CD4-positive, alpha-beta T cell treated with Interleukin-2 at 100 ng/mL for 4 hours (primary cell): ENCODE measurements around the gene MT3.
"Not testable (repeated sequence)": the region's sequence is repeated elsewhere in the genome, so short reads cannot be mapped to it uniquely, and the experiment has no call there.

ENCODE experiments used
- DNase-seq: peaks from one replicate; pipeline ENCODE4 v3.0.0-alpha.2; 2020; ENCODE audit warnings: low spot score

The MT3 gene

DNA sequence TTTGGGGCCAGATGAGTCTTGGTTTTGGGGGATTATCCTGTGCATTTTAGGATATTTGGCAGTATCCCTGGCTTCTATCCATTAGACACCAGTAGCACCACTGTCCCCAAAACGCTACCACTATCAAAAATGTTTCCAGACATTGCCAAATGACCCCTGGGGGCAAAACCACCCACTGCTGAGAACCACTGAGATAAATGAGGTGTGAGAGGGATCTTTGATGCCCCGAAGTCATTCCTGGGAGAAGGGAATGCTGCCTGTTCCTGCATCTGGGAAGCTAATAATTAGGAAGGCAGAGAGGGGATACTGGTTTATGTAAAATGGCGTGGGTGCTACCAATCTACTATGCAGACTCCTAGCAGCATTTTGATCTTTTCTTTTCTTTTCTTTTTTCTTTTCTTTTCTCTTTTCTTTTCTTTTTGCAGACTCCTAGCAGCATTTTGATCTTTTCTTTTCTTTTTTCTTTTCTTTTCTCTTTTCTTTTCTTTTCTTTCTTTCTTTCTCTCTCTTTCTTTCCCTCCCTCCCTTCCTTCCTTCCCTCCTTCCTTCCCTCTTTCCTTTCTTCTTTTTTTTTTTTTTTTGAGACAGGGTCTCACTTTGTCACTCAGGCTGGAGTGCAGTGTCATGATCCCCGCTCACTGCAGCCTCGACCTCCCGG, 8.8 kb upstream of the MT3 start:
- DNase-seq, result no peak

DNA sequence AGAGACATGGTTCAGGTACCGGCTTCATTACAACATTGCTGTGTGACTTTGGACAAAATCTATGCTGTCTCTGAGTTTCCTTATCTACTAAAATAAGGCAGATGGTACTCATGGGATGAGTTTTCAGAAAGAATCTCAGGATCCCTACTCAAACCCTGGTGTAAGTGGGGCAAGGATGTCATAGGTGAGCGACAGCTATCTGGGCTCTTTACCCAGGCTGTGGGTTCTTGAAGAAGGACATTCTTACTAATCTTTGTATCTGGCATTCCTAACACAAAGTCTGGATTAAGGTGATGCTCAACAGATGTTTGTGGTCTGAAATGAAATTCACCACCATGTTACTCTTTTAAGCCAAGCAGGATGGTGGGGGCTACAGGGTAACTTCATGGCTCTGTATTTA, 6.4 kb upstream of the MT3 start:
- not testable (repeated sequence) for DNase-seq

GRCh38 chr16:56583351-56584168, 5.8 kb upstream of the MT3 start:
- no peak for DNase-seq

DNA sequence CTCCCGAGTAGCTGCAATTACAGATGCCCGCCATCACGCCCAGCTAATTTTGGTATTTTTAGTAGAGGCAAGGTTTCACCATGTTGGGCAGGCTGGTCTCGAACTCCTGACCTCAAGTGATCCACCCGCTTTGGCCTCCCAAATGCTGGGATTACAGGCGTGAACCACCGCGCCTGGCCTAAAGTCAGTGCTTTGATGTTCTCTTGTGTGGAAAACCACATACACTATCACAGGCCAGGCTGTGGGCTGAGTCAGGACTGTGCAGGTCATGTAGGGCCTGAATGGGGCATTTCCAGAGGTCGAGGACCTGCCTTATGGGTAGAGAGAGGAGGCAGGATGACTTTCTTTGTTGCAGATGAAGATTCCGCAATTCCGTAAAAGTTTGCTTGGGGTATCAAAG, 5.1 kb upstream of the MT3 start:
- no peak for DNase-seq

- no peak for DNase-seq
These were observed 567 bp upstream of the MT3 start for GRCh38 chr16:56588781-56589140.

- no peak for DNase-seq
These were observed 2.2 kb downstream of the MT3 start for GRCh38 chr16:56591377-56592060.

- DNase-seq, result no peak
These were observed 4.4 kb downstream of the MT3 start for GRCh38 chr16:56593573-56594291.

- DNase-seq, result no peak
These were observed 4.9 kb downstream of the MT3 start for GRCh38 chr16:56594292-56594619.

DNA sequence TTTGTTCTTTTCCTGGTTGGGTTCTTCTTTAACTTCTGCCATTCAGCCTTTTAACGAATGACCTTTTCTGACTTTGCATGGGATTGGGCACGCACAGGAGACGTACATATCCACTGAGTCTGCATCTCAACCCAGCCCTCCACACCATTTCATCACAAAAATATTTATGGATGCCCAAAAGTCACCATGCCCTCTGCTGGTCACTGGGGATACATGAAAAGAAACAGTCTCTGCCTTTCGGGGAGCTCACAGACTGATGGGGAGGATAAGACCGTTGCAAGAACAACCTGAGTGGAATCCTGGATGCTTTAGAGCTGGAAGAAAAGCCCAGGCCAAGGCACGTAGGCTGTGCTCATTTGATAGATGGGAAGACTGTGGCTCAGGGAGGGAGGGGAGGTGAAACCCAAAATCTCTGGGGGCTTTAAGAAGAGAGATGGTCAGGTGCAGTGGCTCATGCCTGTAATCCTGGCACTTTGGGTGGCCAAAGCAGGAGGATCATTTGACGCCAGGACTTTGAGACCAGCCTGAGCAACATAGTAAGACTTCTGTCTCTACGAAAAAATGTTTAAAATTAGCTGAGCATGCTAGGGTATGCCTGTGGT, 11.2 kb downstream of the MT3 start:
- DNase-seq, result peak; percentile 55

DNA sequence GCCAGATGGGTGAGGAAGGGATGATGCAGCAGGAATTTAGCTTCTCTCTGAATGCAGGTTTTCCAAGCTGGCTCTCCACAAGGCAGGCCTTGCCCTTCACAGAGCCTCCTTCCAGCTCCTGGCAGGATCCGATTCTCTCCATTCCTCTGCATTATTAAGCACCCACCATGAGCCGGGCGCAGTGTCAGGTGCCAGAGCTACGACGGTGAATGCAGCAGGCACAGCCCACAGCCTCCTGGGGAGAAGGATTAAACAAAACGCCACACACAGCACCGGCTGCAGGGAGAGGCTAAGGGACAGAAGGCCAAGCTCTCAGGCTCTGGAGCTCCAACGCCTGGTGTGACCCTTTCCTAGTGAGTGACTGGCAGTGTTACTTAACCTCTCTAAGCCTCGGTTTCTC, 12.0 kb downstream of the MT3 start:
- no peak for DNase-seq

DNA sequence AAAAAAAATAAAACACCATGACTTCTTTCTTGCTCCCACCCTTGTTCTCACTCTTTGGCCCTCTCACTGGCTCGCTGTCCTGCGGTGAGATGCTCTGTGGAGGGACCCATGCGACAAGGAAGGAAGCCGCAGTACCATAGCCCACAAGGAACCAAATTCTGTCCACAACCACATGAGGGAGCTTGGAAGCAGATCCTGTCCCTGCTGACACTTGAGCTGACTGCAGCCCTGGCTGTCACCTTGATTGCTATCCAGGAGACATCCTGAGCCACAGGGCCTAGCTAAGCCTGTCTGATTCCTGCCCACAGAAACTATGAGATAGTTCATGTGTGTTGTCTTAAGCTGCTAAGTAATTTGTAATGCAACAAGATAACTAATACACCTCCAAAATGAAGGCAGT, 14.3 kb downstream of the MT3 start:
- DNase-seq, result no peak

DNA sequence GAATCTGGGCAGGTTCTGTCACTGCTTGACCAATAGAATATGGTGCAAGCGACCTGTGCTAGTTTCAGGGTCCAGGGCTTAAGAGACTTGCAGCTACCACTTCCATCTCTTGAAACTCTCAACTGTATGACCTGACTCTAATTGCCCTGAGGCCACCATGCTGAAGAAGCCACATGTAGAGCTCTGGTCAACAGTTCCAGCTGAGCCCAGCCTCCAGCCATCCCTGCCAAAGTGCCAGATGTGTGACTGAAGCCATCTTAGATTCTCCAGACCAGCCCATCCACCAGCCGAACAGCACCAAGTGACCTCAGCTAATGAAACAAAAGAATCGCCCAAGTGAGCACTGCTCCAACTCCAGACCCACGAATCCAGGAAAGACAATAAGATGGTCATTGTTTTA, 15.6 kb downstream of the MT3 start:
- DNase-seq, result no peak

- no peak for DNase-seq
These were observed 16.1 kb downstream of the MT3 start for GRCh38 chr16:56605475-56605874.

- DNase-seq, result no peak
These were observed 16.7 kb downstream of the MT3 start for GRCh38 chr16:56606071-56606475.

DNA sequence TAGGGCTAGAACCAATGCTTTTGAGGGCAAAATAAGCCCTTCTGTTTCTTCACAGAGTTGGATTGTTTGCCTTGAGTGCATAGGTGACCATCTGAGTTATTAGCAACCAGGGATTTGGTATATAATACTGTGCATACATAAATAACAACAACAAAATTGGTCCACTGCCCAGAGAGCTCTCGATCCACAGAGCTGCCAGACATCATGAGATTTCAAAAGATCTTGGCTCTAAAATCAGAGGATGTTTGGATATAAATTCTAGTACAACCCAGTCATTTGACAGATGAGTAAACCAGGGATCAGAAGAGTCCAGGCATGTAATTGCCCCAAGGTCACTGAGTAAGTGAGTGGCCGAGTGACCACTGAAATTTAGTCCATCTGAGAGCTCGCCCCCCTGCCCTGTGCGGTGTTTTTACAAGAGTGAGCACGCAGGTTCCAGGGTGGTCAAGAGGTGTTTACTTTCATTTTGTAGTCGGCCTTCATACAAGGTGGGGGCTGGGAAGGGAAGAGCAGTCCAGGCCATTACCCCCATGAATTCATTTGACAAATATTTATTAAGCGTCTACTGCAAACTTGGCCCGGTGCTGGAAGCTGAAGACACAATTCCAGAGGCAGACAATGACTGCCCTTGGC, 17.3 kb downstream of the MT3 start:
- DNase-seq, result no peak

DNA sequence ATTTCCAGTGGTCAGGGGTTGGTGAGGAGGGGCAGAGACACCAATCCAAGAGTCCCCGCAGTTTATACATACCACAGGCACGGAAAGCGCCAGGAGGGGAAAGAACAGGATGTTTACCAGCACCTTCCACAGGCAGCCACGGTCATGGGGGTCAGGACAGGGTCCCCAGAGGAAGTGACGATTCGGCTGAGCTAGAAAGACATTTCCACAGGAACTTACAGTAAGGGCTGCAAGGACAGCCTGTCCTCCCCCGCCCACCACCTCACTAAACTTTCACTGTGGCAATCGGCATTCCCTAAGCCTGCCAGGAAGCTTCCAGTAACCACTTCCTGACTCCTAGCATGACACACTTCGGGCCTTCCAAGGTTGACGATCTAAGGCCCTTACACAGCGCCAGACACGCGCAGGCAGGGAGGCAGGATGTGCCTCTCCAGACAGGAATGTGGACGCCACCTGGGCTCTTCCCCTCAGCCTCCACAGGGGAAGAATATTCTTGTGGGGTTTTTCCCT, 17.8 kb downstream of the MT3 start:
- DNase-seq, result no peak

DNA sequence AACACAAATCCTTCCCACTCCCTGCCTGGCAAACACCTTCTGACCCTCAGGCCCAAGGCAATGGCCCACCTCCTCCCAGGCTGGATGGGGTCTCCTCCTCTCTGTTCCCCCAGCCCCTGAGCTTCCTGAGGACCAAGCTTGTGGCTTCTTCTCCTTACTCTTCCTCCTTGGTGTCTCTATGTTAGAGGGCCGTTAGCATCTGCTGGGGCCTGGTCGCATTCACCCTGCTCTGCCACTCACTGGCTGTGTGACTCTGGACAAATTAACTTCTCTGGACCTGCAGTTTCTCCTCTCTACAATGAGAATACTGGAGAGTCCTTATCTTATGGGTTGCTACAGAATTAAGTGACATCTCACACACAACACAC, 18.3 kb downstream of the MT3 start:
- DNase-seq, result no peak

DNA sequence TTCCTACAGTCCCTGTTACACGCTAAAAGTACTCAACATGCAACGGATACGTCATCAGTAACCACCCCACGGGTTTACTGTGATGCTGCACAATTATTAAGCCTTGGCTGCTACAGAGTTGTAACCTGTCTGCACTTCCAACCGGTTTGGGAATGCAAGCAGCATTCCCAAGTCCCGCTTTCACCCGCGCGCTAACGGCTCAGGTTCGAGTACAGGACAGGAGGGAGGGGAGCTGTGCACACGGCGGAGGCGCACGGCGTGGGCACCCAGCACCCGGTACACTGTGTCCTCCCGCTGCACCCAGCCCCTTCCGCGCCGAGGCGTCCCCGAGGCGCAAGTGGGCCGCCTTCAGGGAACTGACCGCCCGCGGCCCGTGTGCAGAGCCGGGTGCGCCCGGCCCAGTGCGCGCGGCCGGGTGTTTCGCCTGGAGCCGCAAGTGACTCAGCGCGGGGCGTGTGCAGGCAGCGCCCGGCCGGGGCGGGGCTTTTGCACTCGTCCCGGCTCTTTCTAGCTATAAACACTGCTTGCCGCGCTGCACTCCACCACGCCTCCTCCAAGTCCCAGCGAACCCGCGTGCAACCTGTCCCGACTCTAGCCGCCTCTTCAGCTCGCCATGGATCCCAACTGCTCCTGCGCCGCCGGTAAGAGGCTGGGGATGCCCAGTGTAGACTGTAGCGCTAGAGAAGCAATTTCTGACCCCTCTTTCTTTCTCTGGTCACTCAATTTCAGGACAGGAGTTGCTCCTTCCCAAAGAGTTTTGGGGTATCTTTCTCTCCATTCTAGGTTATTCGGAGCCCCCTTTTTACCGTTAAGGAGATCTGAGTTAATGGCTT, 18.9 kb downstream of the MT3 start, which contains the start of gene MT2A:
TSS of gene MT2A (plus strand) at position 542 of the 833 bp plus-strand sequence. CDS start at position 614, 72 bp downstream.
- DNase-seq, result peak; percentile 85

GRCh38 chr16:56608876-56609462, 19.6 kb downstream of the MT3 start:
- DNase-seq, result no peak

DNA sequence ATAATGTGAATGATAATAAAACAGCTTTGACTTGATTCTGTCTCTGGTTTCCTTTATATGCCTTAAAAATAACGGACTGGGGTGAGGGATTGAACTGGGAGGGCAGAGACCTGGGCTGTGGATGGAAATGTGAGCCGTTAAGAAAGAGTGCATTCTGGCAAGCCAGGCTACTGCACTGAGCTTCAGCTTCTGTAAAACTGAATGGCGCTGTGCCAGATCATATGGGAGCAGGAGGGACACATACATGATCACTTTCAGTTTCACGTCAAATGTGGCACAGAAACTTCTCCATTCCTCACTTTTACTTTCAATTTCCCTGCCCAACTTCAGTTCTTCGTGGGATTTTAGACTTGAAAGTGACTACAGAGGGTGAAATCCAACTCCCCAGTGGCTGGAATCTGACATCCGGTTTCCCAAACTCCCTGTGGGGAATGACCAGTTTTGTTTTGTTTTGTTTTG, 20.2 kb downstream of the MT3 start:
- DNase-seq, result peak; percentile 73
